MM.1S (cell line): Measurements from ENCODE around the gene TSPEAR.

Source experiments
- DNase-seq: peaks from one replicate; pipeline ENCODE4 v3.0.0-alpha.2; 2015
- H2AFZ ChIP-seq: fragments of 300-600 bp; sonication (generic); 2 replicates; pipeline ENCODE4 v1.6.0; 2016; ENCODE audit warnings: antibody characterized with exemption, low read length
- H3F3A ChIP-seq: fragments of 300-600 bp; sonication (generic); 2 replicates; pipeline ENCODE4 v1.6.1; 2016; ENCODE audit warnings: mild to moderate bottlenecking, antibody characterized with exemption, low read length, moderate library complexity, mixed read lengths; ENCODE audit not compliant: insufficient read depth
- H3K27ac ChIP-seq: fragments of 300-600 bp; sonication (generic); 2 replicates; pipeline ENCODE4 v1.5.1; 2016; ENCODE audit warnings: mild to moderate bottlenecking, low read length
- H3K27me3 ChIP-seq: fragments of 300-600 bp; sonication (generic); replicated peaks from 2 replicates; pipeline ENCODE4 v1.6.0; 2016; ENCODE audit warnings: low read length; ENCODE audit not compliant: insufficient read depth
- H3K36me3 ChIP-seq: fragments of 300-600 bp; sonication (generic); replicated peaks from 2 replicates; pipeline ENCODE4 v1.6.1; 2016; ENCODE audit warnings: mild to moderate bottlenecking, low read length, mixed read lengths; ENCODE audit not compliant: insufficient read depth
- H3K4me1 ChIP-seq: fragments of 300-600 bp; sonication (generic); 2 replicates; pipeline ENCODE4 v1.6.1; 2016; ENCODE audit warnings: low read length, mixed read lengths
- H3K4me2 ChIP-seq: fragments of 300-600 bp; sonication (generic); 2 replicates; pipeline ENCODE4 v1.6.0; 2016; ENCODE audit warnings: low read depth, low read length
- H3K4me3 ChIP-seq: fragments of 300-600 bp; sonication (generic); 2 replicates; pipeline ENCODE4 v1.5.1; 2016; ENCODE audit warnings: low read length, mixed read lengths
- H3K79me2 ChIP-seq: fragments of 300-600 bp; sonication (generic); 2 replicates; pipeline ENCODE4 v1.6.1; 2016; ENCODE audit warnings: mixed run types, low read length, mixed read lengths
- H3K9ac ChIP-seq: fragments of 300-600 bp; sonication (generic); 2 replicates; pipeline ENCODE4 v1.6.1; 2016; ENCODE audit warnings: low read length, mixed read lengths
- H3K9me2 ChIP-seq: fragments of 300-600 bp; sonication (generic); replicated peaks from 2 replicates; pipeline ENCODE4 v1.6.1; 2016; ENCODE audit warnings: mild to moderate bottlenecking, low read length, mixed read lengths; ENCODE audit not compliant: insufficient read depth
- H3K9me3 ChIP-seq: fragments of 300-600 bp; sonication (generic); replicated peaks from 2 replicates; pipeline ENCODE4 v1.6.1; 2016; ENCODE audit warnings: mild to moderate bottlenecking, low read length, mixed read lengths; ENCODE audit not compliant: insufficient read depth
- H4K20me1 ChIP-seq: fragments of 300-600 bp; sonication (generic); 2 replicates; pipeline ENCODE4 v1.6.1; 2016; ENCODE audit warnings: mild to moderate bottlenecking, low read length, moderate library complexity, mixed read lengths; ENCODE audit not compliant: insufficient read depth
- CTCF ChIP-seq: fragments of 300-600 bp; sonication (generic); IDR thresholded peaks from 2 replicates; pipeline ENCODE4 v1.5.1; 2016; ENCODE audit warnings: antibody characterized with exemption, low read length, mixed read lengths
- EZH2 ChIP-seq: fragments of 300-600 bp; sonication (generic); optimal IDR thresholded peaks from 2 replicates; pipeline ENCODE3; 2017; ENCODE audit warnings: low read depth, mild to moderate bottlenecking, antibody characterized with exemption, low read length, mixed read lengths
- EZH2phosphoT487 ChIP-seq: fragments of 300-600 bp; sonication (generic); IDR thresholded peaks from 2 replicates; pipeline ENCODE4 v1.6.1; 2018; ENCODE audit warnings: antibody characterized with exemption, low read length

TSPEAR gene

GRCh38 chr21:44514746-44515358, 196.5 kb downstream of the TSPEAR start:
- H3K4me2 ChIP-seq: no peak overlapping the region
- no peaks in the 10 kb centered on the region; the same call in 1 of the 2 replicates for H3K4me1 ChIP-seq
- no peaks in the 10 kb centered on the region for H3K9me3 ChIP-seq
- H2AFZ ChIP-seq: no peak overlapping the region
- no peaks in the 10 kb centered on the region for H3F3A ChIP-seq
- H4K20me1 ChIP-seq: no peaks in the 10 kb centered on the region
- H3K9me2 ChIP-seq: no peaks in the 10 kb centered on the region
- H3K9ac ChIP-seq: no peak overlapping the region
- no peak overlapping the region for H3K27ac ChIP-seq
- no peaks in the 10 kb centered on the region for H3K36me3 ChIP-seq
- no peak for DNase-seq
- peaks cover 96% of the 10 kb centered on the region for H3K27me3 ChIP-seq
- TF ChIP-seq EZH2 (no peak), EZH2phosphoT487 (no peak), CTCF (no peak)
- H3K4me3 ChIP-seq: no peak overlapping the region
- H3K79me2 ChIP-seq: no peaks in the 10 kb centered on the region

DNA sequence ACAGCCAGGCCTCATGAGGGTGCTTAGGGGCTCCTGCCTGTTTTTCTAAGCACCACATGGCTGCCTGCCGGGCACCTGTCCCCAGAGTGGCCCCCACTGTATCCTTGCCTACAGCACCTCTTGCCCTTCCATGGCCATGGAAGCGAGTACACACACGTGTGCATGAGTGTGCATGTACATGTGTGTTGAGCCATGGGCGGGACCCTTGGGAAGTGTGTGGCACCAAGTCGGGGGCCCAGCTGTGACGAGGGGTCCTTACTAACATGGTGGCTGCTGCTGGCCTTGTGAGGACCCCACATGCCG, 197.2 kb downstream of the TSPEAR start:
- no peak for TF ChIP-seq CTCF
- no peak for TF ChIP-seq EZH2
- no peak for TF ChIP-seq EZH2phosphoT487

GRCh38 chr21:44513389-44514217, 197.8 kb downstream of the TSPEAR start:
- no peaks in the 10 kb centered on the region for H3K36me3 ChIP-seq
- no peaks in the 10 kb centered on the region for H3K9me3 ChIP-seq
- no peaks in the 10 kb centered on the region; the same call in 1 of the 2 replicates for H3K4me1 ChIP-seq
- H4K20me1 ChIP-seq: no peaks in the 10 kb centered on the region
- no peak overlapping the region for H2AFZ ChIP-seq
- H3K9ac ChIP-seq: no peak overlapping the region
- TF ChIP-seq EZH2 (no peak), CTCF (no peak), EZH2phosphoT487 (no peak)
- peaks cover 97% of the 10 kb centered on the region for H3K27me3 ChIP-seq
- no peak overlapping the region for H3K27ac ChIP-seq
- H3K79me2 ChIP-seq: no peaks in the 10 kb centered on the region
- no peaks in the 10 kb centered on the region for H3K9me2 ChIP-seq
- no peak overlapping the region for H3K4me3 ChIP-seq
- DNase-seq: no peak
- H3F3A ChIP-seq: no peaks in the 10 kb centered on the region
- H3K4me2 ChIP-seq: no peak overlapping the region

More for the DNA sequence above, 197.2 kb downstream of the TSPEAR start:
- no peak for DNase-seq
- Histone ChIP-seq H3K9ac (no peak overlapping the region), H3K4me3 (no peak overlapping the region), H3K79me2 (no peaks in the 10 kb centered on the region), H2AFZ (no peak overlapping the region), H3K36me3 (no peaks in the 10 kb centered on the region), H3K4me1 (no peaks in the 10 kb centered on the region; the same call in 1 of the 2 replicates), H3K27me3 (peaks cover 94% of the 10 kb centered on the region), H3K9me3 (no peaks in the 10 kb centered on the region), H3F3A (no peaks in the 10 kb centered on the region), H3K9me2 (no peaks in the 10 kb centered on the region), H3K27ac (no peak overlapping the region), H3K4me2 (no peak overlapping the region), H4K20me1 (no peaks in the 10 kb centered on the region)
